GM23338 (cell line): ENCODE data around the gene TGFBR3. TPM values are rescaled to one million over a fixed set of nuclear protein-coding genes. Genes with fewer than 3 reads are reported as not detected.

ENCODE experiments used
- ATAC-seq: fragments of 200-7000 bp; cut with Tn5 transposase; 3 replicates; pipeline ENCODE4 v1.9.1; 2020
- DNase-seq: peaks from one replicate; pipeline ENCODE4 v3.0.0-alpha.2; 2015; ENCODE audit warnings: low spot score
- H2AFZ ChIP-seq: fragments of 200-600 bp; sonication (generic); 2 replicates; pipeline ENCODE4 v1.8.0; 2016; ENCODE audit warnings: antibody characterized with exemption, mild to moderate bottlenecking, moderate library complexity
- H3F3A ChIP-seq: fragments of 200-600 bp; sonication (generic); replicated peaks from 2 replicates; pipeline ENCODE4 v1.8.0; 2017; ENCODE audit warnings: antibody characterized with exemption, mixed run types, low read depth
- H3K27ac ChIP-seq: fragments of 200-600 bp; sonication (generic); 2 replicates; pipeline ENCODE4 v1.6.1; 2016; ENCODE audit warnings: low read depth
- H3K27me3 ChIP-seq: fragments of 200-600 bp; sonication (generic); 2 replicates; pipeline ENCODE4 v1.8.0; 2016; ENCODE audit warnings: mild to moderate bottlenecking, mixed run types, moderate library complexity; ENCODE audit not compliant: insufficient read depth
- H3K36me3 ChIP-seq: fragments of 200-600 bp; sonication (generic); 2 replicates; pipeline ENCODE4 v1.8.0; 2016; ENCODE audit warnings: mild to moderate bottlenecking; ENCODE audit not compliant: insufficient read depth
- H3K4me1 ChIP-seq: fragments of 200-600 bp; sonication (generic); 2 replicates; pipeline ENCODE4 v1.8.0; 2016; ENCODE audit warnings: mild to moderate bottlenecking, moderate library complexity; ENCODE audit not compliant: insufficient read depth
- H3K4me2 ChIP-seq: fragments of 200-600 bp; sonication (generic); 2 replicates; pipeline ENCODE4 v1.7.1; 2017; ENCODE audit warnings: mixed run types
- H3K4me3 ChIP-seq: fragments of 200-600 bp; sonication (generic); 2 replicates; pipeline ENCODE4 v1.6.1; 2016; ENCODE audit warnings: mixed run types
- H3K79me2 ChIP-seq: fragments of 200-600 bp; sonication (generic); replicated peaks from 2 replicates; pipeline ENCODE4 v1.8.0; 2017; ENCODE audit warnings: mild to moderate bottlenecking; ENCODE audit not compliant: insufficient read depth
- H3K9me2 ChIP-seq: fragments of 200-600 bp; sonication (generic); 2 replicates; pipeline ENCODE4 v1.8.0; 2017; ENCODE audit not compliant: insufficient read depth
- H4K20me1 ChIP-seq: fragments of 200-600 bp; sonication (generic); replicated peaks from 2 replicates; pipeline ENCODE4 v1.8.0; 2017; ENCODE audit warnings: mild to moderate bottlenecking; ENCODE audit not compliant: insufficient read depth
- H3K27ac Mint-ChIP-seq: 2 replicates; pipeline ENCODE4 v1.8.0; 2020; ENCODE audit warnings: inconsistent platforms, mild to moderate bottlenecking, moderate library complexity, mixed read lengths
- H3K27me3 Mint-ChIP-seq: 3 replicates; pipeline ENCODE4 v1.8.0; 2022; ENCODE audit warnings: low read depth, mild to moderate bottlenecking, moderate library complexity, mixed read lengths, inconsistent platforms; ENCODE audit not compliant: insufficient read depth, poor library complexity
- H3K36me3 Mint-ChIP-seq: 3 replicates; pipeline ENCODE4 v1.8.0; 2021; ENCODE audit warnings: low read depth, mild to moderate bottlenecking, inconsistent platforms, moderate library complexity, mixed read lengths
- H3K4me1 Mint-ChIP-seq: 3 replicates; pipeline ENCODE4 v1.8.0; 2020; ENCODE audit warnings: mild to moderate bottlenecking, inconsistent platforms, mixed read lengths
- H3K4me3 Mint-ChIP-seq: 3 replicates; pipeline ENCODE4 v1.8.0; 2021; ENCODE audit warnings: moderate library complexity, mild to moderate bottlenecking, inconsistent platforms, mixed read lengths
- H3K9me3 Mint-ChIP-seq: 3 replicates; pipeline ENCODE4 v1.8.0; 2020; ENCODE audit warnings: moderate library complexity, mild to moderate bottlenecking, inconsistent platforms, mixed read lengths
- CREB1 ChIP-seq: fragments of 250-450 bp; sonication (Bioruptor Pico); IDR thresholded peaks from 2 replicates; pipeline ENCODE4 v1.5.0; 2020; ENCODE audit warnings: low read depth, mild to moderate bottlenecking, moderate library complexity
- EZH2 ChIP-seq: fragments of 200-600 bp; sonication (generic); IDR thresholded peaks from one replicate; pipeline ENCODE4 v1.8.0; 2017; ENCODE audit warnings: antibody characterized with exemption, mild to moderate bottlenecking, low read depth; ENCODE audit not compliant: unreplicated experiment
- EZH2phosphoT487 ChIP-seq: fragments of 200-600 bp; sonication (generic); IDR thresholded peaks from one replicate; pipeline ENCODE4 v1.8.1; 2018; ENCODE audit warnings: antibody characterized with exemption; ENCODE audit not compliant: unreplicated experiment
- NANOG ChIP-seq: IDR thresholded peaks from 2 replicates; pipeline ENCODE4 v1.6.1; 2016; ENCODE audit warnings: antibody characterized with exemption, borderline replicate concordance
- POLR2AphosphoS5 ChIP-seq: IDR thresholded peaks from 2 replicates; pipeline ENCODE4 v1.6.1; 2016; ENCODE audit warnings: antibody characterized with exemption, low read depth
- ZNF114 ChIP-seq: fragments of 250-450 bp; sonication (Bioruptor Pico); IDR thresholded peaks from 2 replicates; pipeline ENCODE4 v1.5.0; 2020; ENCODE audit warnings: mild to moderate bottlenecking, moderate library complexity
- ZNF331 ChIP-seq: fragments of 250-450 bp; sonication (Bioruptor Pico); IDR thresholded peaks from 2 replicates; pipeline ENCODE4 v1.5.0; 2020; ENCODE audit warnings: low read depth, mild to moderate bottlenecking, moderate library complexity
- polyA plus RNA-seq: library from polyadenylated mRNA; unstranded; fragments of >200 nt; fragmentation: Nextera tagmentation; extraction: Ambion mirVana; gene quantifications from 2 replicates; pipeline ENCODE4 v1.2.1, GENCODE V29; 2016
- total RNA-seq: library from RNA; depleted of rRNA; stranded (reverse); fragments of >200 nt; shearing (Covaris generic); gene quantifications from 2 replicates; pipeline ENCODE4 v1.2.3, GENCODE V29; 2014
- TF ChIP-seq, protein P1 (sequence below): fragments of 250-450 bp; sonication (Bioruptor Pico); IDR thresholded peaks from 2 replicates; pipeline ENCODE4 v1.5.0; 2020; ENCODE audit warnings: mild to moderate bottlenecking, moderate library complexity
- TF ChIP-seq, protein P2 (sequence below): IDR thresholded peaks from one replicate; pipeline ENCODE4 v1.6.1; 2018; ENCODE audit warnings: antibody characterized with exemption; ENCODE audit not compliant: unreplicated experiment

Gene TGFBR3
- total and polyA plus RNA-seq, 2 experiments from 2014 or later: 1.7 to 2.9 TPM

DNA sequence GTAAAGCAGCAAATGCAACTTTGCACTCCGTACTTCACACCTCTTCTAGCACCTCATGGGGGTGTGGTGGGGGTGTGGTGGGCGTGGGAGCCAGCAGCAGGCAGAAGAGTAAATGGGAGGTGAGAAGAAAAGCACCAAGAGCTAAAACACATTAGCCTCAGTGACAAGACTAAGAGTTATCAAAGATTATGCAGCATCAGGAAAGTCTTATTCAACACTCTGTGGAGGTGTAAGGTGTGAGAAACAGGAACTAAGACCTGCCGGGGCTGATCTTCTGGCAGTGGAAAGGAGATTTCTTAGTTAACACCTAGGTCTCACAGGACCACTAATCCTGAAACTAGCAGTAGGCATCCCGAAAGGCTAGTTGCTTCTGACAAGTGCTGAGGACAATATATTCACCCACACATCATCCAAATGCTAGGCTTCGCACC lies 9.9 kb downstream of the TGFBR3 start (continued):
- TF ChIP-seq, protein P1, sequence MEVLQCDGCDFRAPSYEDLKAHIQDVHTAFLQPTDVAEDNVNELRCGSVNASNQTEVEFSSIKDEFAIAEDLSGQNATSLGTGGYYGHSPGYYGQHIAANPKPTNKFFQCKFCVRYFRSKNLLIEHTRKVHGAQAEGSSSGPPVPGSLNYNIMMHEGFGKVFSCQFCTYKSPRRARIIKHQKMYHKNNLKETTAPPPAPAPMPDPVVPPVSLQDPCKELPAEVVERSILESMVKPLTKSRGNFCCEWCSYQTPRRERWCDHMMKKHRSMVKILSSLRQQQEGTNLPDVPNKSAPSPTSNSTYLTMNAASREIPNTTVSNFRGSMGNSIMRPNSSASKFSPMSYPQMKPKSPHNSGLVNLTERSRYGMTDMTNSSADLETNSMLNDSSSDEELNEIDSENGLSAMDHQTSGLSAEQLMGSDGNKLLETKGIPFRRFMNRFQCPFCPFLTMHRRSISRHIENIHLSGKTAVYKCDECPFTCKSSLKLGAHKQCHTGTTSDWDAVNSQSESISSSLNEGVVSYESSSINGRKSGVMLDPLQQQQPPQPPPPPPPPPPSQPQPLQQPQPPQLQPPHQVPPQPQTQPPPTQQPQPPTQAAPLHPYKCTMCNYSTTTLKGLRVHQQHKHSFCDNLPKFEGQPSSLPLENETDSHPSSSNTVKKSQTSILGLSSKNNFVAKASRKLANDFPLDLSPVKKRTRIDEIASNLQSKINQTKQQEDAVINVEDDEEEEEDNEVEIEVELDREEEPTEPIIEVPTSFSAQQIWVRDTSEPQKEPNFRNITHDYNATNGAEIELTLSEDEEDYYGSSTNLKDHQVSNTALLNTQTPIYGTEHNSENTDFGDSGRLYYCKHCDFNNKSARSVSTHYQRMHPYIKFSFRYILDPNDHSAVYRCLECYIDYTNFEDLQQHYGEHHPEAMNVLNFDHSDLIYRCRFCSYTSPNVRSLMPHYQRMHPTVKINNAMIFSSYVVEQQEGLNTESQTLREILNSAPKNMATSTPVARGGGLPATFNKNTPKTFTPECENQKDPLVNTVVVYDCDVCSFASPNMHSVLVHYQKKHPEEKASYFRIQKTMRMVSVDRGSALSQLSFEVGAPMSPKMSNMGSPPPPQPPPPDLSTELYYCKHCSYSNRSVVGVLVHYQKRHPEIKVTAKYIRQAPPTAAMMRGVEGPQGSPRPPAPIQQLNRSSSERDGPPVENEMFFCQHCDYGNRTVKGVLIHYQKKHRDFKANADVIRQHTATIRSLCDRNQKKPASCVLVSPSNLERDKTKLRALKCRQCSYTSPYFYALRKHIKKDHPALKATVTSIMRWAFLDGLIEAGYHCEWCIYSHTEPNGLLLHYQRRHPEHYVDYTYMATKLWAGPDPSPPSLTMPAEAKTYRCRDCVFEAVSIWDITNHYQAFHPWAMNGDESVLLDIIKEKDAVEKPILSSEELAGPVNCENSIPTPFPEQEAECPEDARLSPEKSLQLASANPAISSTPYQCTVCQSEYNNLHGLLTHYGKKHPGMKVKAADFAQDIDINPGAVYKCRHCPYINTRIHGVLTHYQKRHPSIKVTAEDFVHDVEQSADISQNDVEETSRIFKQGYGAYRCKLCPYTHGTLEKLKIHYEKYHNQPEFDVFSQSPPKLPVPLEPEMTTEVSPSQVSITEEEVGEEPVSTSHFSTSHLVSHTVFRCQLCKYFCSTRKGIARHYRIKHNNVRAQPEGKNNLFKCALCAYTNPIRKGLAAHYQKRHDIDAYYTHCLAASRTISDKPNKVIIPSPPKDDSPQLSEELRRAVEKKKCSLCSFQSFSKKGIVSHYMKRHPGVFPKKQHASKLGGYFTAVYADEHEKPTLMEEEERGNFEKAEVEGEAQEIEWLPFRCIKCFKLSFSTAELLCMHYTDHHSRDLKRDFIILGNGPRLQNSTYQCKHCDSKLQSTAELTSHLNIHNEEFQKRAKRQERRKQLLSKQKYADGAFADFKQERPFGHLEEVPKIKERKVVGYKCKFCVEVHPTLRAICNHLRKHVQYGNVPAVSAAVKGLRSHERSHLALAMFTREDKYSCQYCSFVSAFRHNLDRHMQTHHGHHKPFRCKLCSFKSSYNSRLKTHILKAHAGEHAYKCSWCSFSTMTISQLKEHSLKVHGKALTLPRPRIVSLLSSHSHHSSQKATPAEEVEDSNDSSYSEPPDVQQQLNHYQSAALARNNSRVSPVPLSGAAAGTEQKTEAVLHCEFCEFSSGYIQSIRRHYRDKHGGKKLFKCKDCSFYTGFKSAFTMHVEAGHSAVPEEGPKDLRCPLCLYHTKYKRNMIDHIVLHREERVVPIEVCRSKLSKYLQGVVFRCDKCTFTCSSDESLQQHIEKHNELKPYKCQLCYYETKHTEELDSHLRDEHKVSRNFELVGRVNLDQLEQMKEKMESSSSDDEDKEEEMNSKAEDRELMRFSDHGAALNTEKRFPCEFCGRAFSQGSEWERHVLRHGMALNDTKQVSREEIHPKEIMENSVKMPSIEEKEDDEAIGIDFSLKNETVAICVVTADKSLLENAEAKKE (CRISPR knock-in tag): no peak
- no peak for TF ChIP-seq NANOG
- no peak for TF ChIP-seq EZH2phosphoT487
- no peak for TF ChIP-seq POLR2AphosphoS5
- TF ChIP-seq CREB1 (CRISPR knock-in tag): no peak
- no peak for TF ChIP-seq EZH2
- TF ChIP-seq ZNF114: no peak
- TF ChIP-seq ZNF331 (CRISPR knock-in tag): no peak

DNA sequence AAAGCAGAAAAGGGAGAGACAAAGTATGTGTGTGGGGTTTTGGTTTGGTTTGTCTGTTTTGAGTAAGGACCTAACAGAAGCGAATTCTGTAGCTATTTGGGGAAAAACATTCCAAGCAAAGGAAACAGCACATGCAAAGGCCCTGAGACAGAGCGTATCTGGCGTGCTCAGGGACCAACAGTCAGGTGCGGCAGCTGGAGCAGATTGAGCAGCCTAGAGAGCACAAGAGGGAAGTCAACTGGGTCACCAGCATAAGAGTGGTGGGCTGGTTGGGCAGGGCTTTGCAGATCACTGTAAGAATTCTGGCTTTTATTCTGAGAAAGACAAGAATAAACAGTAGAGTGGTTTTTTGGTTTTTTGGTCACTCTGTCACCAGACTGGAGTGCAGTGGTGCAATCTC lies 11.8 kb downstream of the TGFBR3 start:
- H3K27ac Mint-ChIP-seq: no peak overlapping the region
- ATAC-seq: no peak
- no peak overlapping the region for H3K4me3 Mint-ChIP-seq
- H3K36me3 Mint-ChIP-seq: no peaks in the 10 kb centered on the region
- no peak for DNase-seq
- no peaks in the 10 kb centered on the region for H3K79me2 ChIP-seq
- H4K20me1 ChIP-seq: no peaks in the 10 kb centered on the region
- no peak overlapping the region for H3K4me2 ChIP-seq
- H3K4me1 Mint-ChIP-seq: peaks cover 5% of the 10 kb centered on the region; the same call in 2 of the 3 replicates
- H2AFZ ChIP-seq: no peak overlapping the region
- H3K4me3 ChIP-seq: no peak overlapping the region
- H3K27me3 Mint-ChIP-seq: no peaks in the 10 kb centered on the region
- H3K27ac ChIP-seq: no peak overlapping the region
- H3K36me3 ChIP-seq: no peaks in the 10 kb centered on the region
- no peaks in the 10 kb centered on the region for H3K9me2 ChIP-seq
- H3F3A ChIP-seq: no peaks in the 10 kb centered on the region
- H3K9me3 Mint-ChIP-seq: no peaks in the 10 kb centered on the region
- no peaks in the 10 kb centered on the region for H3K27me3 ChIP-seq
- no peaks in the 10 kb centered on the region for H3K4me1 ChIP-seq
- TF ChIP-seq NANOG (no peak), POLR2AphosphoS5 (no peak)
- TF ChIP-seq, protein P2, sequence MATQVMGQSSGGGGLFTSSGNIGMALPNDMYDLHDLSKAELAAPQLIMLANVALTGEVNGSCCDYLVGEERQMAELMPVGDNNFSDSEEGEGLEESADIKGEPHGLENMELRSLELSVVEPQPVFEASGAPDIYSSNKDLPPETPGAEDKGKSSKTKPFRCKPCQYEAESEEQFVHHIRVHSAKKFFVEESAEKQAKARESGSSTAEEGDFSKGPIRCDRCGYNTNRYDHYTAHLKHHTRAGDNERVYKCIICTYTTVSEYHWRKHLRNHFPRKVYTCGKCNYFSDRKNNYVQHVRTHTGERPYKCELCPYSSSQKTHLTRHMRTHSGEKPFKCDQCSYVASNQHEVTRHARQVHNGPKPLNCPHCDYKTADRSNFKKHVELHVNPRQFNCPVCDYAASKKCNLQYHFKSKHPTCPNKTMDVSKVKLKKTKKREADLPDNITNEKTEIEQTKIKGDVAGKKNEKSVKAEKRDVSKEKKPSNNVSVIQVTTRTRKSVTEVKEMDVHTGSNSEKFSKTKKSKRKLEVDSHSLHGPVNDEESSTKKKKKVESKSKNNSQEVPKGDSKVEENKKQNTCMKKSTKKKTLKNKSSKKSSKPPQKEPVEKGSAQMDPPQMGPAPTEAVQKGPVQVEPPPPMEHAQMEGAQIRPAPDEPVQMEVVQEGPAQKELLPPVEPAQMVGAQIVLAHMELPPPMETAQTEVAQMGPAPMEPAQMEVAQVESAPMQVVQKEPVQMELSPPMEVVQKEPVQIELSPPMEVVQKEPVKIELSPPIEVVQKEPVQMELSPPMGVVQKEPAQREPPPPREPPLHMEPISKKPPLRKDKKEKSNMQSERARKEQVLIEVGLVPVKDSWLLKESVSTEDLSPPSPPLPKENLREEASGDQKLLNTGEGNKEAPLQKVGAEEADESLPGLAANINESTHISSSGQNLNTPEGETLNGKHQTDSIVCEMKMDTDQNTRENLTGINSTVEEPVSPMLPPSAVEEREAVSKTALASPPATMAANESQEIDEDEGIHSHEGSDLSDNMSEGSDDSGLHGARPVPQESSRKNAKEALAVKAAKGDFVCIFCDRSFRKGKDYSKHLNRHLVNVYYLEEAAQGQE: no peak
